Vein endothelial cell (primary cell): ENCODE results near the gene NPEPL1. TPM values are rescaled to one million over a fixed set of nuclear protein-coding genes. Genes with fewer than 3 reads are reported as not detected.

ENCODE experiments used
- total RNA-seq: library from RNA; depleted of rRNA; stranded (reverse); fragments of >200 nt; gene quantifications from 2 replicates; pipeline ENCODE4 v1.2.3, GENCODE V29; 2012

Gene NPEPL1
- 31.4 and 44.4 TPM in 2 replicates for total RNA-seq

GRCh38 chr20:58692579-58693225, at the start of gene NPEPL1:
Gene NPEPL1, plus strand, starts transcription at chr20:58692800. Its CDS starts 101 bp downstream, at chr20:58692901.

DNA sequence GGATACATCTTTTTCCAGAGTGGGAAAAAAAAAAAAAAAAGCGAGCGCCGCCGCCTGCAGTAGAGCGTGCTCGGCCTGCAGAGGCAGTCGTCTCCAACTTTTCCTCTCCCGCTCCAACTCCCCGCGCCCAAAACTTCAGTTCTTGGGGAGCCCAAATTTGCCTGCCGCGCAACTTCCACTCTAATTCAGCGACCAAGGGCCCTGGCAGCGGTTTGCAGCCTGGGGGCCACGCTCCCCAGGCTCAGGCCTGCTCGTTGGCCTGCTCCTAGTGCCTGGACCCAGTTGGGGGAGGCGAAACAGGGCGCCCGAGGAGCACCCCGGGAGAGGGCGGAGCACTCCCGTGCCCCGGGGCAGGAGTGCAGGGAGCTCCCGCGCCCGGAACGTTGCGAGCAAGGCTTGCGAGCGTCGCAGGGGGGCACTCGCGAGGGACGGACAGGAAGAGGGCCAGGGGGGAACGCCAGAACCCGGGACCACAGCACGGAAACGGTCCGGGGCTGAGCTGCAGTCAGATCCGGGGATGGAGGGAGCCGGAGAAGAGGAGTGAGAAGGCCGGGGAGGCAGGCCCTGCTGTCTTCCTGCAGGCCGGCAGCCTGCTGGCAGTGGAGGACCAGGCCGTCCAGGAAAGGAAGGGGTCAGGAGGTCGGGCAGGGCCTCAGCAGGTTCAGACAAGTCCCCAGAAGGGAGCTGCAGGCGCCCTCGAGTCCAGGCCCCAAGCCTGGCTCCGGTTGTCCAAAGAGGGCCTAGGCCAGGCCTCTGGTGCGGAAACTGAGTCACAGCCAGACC, 41.6 kb upstream of the NPEPL1 start, which contains the start of gene STX16:
STX16 (plus strand) TSS at position 508 of the 783 bp plus-strand sequence. CDS start 724 bp downstream, outside the sequence.

Other genes with a start within 250 kb of the NPEPL1 start
- 0.38 TPM in 1 of 2 replicates, not detected in the other for gene APCDD1L, start 177.4 kb upstream of the NPEPL1 start, total RNA-seq
- 28.4 and 31.3 TPM in 2 replicates for gene STX16, start 41.5 kb upstream of the NPEPL1 start, total RNA-seq
- gene GNAS-AS1, start 158.1 kb downstream of the NPEPL1 start, total RNA-seq: 0.10 TPM in 1 of 2 replicates, not detected in the other
- gene GNAS, start 159.9 kb downstream of the NPEPL1 start, total RNA-seq: 467 and 568 TPM in 2 replicates